T-helper 2 cell (primary cell): Measurements from ENCODE around the gene SSX4B.
"Not testable (repeated sequence)": the region's sequence is repeated elsewhere in the genome, so short reads cannot be mapped to it uniquely, and the experiment has no call there.

Experiments used
- DNase-seq, 5 experiments: peaks; one replicate each; pipeline versions ENCODE4 v3.0.0 to v3.0.0-alpha.2; 2012 to 2022
- total RNA-seq, 2 donors: gene quantifications; one replicate each; lab custom pipeline; 2026; lab: John Stamatoyannopoulos, UW

Gene SSX4B, protein sequence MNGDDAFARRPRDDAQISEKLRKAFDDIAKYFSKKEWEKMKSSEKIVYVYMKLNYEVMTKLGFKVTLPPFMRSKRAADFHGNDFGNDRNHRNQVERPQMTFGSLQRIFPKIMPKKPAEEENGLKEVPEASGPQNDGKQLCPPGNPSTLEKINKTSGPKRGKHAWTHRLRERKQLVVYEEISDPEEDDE
- 0 reads per million in 2 donors for total RNA-seq

DNA sequence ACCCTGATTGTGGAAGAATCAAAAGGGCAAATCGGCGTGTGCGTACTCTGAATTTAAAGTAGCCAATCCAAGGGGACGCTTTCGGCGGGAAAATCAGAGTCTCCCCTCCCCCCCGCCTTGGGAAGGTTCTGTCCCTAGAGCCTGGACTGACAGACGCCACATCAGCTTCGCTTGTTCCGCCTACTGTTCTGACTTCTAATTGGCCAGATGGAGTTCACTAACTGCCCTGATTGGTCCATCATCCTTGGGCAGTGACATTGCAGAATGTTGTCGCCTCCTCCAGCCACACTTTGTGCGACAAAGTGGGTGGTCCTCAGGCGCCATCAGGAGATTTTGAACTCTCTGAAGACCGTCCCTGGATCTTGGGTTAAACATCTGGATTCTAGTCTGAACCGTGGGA, at the start of gene SSX4B:
TSS of gene SSX4B (minus strand) at position 101 of the 400 bp plus-strand sequence. CDS start 588 bp downstream, outside the sequence.
- not testable (repeated sequence) for DNase-seq

- DNase-seq: no peak
Observed at GRCh38 chrX:48460606-48461005, 48.8 kb upstream of the SSX4B start.

DNA sequence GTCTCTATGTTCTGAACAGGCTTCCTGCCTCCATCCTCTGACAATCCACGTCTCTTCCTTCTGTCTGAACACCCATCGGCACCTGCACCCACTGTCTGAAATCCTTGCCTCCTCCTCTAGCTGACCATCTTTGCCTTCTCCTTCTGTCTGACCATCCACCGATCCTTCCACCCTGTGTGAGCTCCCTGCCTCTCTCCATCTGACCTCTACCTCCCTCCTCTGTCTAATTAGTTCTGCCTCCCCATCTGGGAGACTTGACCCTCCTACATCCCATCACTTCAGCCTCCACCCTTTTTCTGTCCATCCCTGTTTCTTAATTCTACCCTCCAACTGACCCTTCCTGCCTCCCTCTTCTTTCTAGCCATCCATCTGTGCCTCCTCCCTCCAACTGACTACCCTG, 48.3 kb upstream of the SSX4B start:
- no peak for DNase-seq

DNA sequence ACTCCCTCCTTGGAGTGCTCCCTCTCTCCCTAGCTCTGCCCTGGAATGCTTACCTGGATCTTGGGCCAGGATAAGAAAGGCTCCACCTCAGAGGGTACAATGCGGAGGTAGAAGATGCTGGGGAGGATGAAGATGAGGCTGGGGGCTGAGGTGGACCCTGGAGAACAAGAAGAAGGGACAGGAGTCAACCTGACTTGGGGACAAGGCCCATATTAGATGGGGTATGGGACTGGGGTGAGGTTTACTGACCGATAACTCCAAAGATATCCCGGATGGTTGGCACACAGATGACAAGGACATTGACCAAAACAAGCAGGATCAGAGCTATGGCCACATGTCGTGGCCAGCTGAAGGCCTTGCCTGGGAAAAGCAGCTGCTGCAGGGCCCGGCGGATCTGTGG, 47.7 kb upstream of the SSX4B start:
- DNase-seq: no peak

DNA sequence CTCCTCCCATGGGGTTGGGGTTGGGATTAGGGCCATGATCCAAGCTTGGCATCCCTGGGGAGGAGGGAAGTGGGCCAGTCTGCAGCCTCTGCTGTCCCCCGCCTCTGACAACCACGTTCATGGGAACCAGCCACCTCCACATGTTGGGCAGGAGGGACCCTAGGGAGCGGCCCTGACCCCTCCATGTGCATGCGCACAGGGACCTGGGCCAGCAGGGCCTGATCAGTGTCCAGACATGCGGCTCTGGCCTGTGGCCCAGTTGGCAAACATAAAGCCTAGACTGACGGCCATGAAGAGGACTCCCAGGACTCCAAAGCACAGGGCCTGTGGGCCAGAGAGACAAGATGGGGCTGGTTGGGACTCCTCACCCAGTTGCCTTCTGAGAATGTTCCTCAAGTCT, 47.0 kb upstream of the SSX4B start:
- DNase-seq: no peak

GRCh38 chrX:48456628-48457331, 45.0 kb upstream of the SSX4B start:
- DNase-seq: no peak

DNA sequence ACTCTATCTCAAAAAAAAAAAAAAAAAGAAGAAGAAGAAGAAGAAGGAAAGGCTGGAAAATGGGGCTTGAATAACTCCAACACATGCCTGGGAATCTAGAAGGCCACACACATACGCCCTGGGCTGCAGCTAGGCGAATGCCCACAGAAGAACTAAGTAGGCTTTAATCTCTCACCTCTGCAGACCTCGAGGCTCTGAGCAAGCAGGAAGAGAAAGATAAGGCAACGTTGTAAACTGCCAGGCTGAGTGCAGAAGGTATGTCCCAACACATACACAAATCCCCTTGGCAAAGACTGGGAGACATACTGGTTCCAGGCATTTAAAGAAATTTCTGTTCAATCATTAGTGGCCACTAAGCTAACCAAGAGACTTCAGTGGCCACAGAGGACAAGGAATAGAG, 39.9 kb upstream of the SSX4B start:
- no peak for DNase-seq

- no peak for DNase-seq
Observed at GRCh38 chrX:48450076-48450475, 38.3 kb upstream of the SSX4B start.

DNA sequence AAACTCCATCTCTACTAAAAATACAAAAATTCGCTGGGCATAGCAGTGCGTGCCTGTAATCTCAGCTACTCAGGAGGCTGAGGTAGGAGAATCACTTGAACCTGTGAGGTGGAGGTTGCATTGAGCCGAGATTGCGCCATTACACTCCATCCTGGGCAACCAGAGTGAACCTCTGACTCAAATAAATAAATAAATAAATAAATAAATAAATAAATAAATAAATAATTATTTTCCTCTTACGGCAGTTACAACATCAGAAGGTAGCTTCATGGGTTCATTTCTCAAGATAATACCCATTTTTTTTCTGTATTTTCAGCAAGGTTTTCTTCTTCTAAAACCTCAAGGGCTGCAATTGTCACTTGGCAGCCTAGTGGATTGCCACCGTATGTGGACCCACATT, 35.4 kb upstream of the SSX4B start:
- not testable (repeated sequence) for DNase-seq

DNA sequence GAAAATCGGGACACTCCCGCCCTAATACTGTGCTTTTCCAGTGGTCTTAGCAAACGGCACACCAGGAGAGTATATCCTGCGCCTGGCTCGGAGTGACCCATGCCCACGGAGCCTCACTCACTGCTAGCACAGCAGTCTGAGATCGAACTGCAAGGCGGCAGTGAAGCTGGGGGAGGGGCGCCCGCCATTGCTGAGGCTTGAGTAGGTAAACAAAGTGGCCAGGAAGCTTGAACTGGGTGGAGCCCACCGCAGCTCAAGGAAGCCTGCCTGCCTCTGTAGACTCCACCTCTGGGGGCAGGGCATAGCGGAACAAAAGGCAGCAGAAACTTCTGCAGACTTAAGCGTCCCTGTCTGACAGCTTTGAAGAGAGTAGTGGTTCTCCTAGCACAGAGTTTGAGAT, 22.0 kb upstream of the SSX4B start:
- DNase-seq: not testable (repeated sequence)

- DNase-seq: not testable (repeated sequence)
Observed at GRCh38 chrX:48430166-48430565, 18.4 kb upstream of the SSX4B start.

DNA sequence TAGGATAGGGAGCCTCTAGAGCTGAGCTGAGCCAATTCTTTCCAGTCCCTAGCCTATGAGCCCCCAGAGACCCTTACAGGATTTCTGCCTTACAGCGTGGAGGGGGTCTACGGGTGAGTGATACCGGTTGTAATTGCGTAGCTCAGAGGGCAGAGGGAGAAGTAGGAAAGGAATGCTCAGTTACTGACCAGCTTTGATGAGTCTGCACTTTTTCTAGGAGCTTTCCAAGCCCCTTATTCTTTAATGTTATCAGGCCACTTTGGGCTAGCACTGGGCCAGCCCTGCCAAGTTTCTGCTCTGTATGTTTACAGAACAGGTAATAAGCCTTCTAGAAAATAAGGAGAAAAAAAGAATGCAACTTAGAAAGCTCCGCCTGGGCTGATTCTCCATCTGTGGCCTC, 17.8 kb upstream of the SSX4B start:
- DNase-seq: not testable (repeated sequence)

DNA sequence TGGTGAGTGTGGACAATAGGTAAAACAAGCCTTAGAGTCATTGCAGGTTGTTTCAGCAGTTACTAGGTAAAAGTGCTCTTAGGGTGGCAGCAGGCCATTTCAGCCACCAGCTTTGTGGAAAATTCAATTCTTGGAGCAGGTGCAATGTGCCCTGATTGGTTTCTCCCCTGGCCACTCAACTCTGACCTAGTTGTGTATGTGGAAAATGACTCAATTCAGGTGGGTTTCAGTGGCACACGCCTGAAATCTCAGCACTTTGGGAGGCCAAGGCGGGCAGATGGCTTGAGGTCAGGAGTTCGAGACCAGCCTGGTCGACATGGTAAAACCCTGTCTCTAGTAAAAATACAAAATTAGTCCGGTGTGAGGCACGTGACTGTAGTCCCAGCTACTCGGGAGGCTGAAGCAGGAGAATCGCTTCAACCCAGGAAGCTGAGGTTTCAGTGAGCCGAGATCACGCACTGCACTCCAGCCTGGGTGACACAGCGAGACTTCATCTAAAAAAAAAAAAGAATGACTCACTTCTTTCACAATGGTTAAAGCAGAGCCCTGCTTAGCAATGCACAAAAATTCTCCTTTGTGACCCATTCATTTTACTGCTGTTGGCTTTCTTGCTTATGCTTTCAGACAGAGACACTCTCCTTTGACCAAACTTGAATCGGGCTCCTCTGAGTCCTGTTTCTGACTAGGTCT, 15.4 kb upstream of the SSX4B start:
- not testable (repeated sequence) for DNase-seq

DNA sequence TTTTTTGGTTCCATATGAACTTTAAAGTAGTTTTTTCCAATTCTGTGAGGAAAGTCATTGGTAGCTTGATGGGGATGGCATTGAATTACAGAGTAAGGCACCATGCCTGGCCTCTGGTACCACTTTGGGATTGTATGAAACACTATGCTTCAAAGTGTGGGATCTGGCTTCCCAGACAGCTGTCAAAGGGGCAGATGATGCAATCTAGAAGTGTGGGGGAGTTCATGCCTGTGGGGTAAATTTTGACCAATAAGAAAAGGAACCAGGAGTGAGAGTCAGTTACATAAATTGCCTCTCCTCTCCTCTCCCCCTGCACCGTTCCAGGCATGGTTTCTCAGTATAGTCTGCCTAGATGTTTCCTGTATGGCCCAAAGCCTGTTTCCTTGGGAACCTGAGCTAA, 13.9 kb downstream of the SSX4B start:
- DNase-seq: not testable (repeated sequence)

- not testable (repeated sequence) for DNase-seq
Observed at GRCh38 chrX:48396931-48397330, 14.8 kb downstream of the SSX4B start.

- DNase-seq: not testable (repeated sequence)
Observed at GRCh38 chrX:48383239-48383638, 28.5 kb downstream of the SSX4B start, which contains the start of gene SSX4. TSS of gene SSX4 (plus strand) at chrX:48383539. CDS start at chrX:48384054, 515 bp downstream.

DNA sequence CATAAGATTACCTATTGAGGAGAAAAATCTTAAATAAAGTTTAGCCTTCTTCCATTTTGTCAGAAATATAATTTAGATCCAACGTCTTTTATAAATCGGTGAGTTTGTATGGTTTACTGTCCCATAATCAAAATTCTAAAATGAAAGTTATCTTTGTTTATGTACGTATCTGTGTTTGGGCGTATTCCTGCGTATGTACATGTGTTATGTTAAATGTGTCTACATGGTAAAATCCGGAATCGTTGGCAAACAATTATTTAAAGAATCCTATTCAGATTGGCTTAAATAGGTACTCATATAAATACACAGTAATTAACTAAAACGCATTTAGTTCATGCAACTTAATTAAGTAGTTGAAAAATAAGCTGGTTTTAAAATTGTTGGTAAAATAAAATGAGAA, 41.4 kb downstream of the SSX4B start:
- not testable (repeated sequence) for DNase-seq

DNA sequence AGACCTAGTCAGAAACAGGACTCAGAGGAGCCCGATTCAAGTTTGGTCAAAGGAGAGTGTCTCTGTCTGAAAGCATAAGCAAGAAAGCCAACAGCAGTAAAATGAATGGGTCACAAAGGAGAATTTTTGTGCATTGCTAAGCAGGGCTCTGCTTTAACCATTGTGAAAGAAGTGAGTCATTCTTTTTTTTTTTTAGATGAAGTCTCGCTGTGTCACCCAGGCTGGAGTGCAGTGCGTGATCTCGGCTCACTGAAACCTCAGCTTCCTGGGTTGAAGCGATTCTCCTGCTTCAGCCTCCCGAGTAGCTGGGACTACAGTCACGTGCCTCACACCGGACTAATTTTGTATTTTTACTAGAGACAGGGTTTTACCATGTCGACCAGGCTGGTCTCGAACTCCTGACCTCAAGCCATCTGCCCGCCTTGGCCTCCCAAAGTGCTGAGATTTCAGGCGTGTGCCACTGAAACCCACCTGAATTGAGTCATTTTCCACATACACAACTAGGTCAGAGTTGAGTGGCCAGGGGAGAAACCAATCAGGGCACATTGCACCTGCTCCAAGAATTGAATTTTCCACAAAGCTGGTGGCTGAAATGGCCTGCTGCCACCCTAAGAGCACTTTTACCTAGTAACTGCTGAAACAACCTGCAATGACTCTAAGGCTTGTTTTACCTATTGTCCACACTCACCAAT, 43.9 kb downstream of the SSX4B start:
- DNase-seq: not testable (repeated sequence)

GRCh38 chrX:48359281-48359680, 52.5 kb downstream of the SSX4B start:
- DNase-seq: not testable (repeated sequence)

DNA sequence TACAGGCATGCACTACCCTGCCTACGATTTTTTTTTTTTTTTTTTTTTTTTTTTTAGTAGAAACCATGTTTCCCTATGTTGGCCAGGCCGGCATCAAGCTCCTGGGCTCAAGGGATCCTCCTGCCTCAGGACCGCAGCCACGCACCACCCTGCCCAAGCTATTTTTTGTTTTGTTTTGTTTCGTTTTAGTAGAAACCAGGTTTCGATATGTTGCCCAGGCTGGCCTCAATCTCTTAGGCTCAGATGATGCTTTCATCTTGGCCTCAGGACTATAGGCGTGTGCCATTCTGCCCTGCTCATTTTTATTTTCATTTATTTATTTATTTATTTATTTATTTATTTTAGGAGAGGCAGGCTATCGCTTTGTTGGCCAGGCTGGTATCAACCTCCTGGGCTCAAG, 54.1 kb downstream of the SSX4B start:
- no peak for DNase-seq

- not testable (repeated sequence) for DNase-seq
Observed at GRCh38 chrX:48356315-48357094, 55.3 kb downstream of the SSX4B start, which contains the start of gene SSX3. TSS of gene SSX3 (minus strand) at chrX:48356703. CDS start at chrX:48355249, 1,454 bp downstream.
